Keratinocyte (primary cell): ENCODE results near the gene IFNL1. TPM values are rescaled to one million over a fixed set of nuclear protein-coding genes. Genes with fewer than 3 reads are reported as not detected.
"Not testable (repeated sequence)": the region's sequence is repeated elsewhere in the genome, so short reads cannot be mapped to it uniquely, and the experiment has no call there.

Experiments
- DNase-seq: peaks from one replicate; pipeline ENCODE4 v3.0.0-alpha.2; 2011; ENCODE audit warnings: low read depth, missing footprints, low spot score
- FAIRE-seq: peaks from 2 replicates; lab custom pipeline; 2011; peaks lifted over from hg19 to GRCh38; lab: Jason Lieb, UNC
- H2AFZ ChIP-seq: 2 replicates; pipeline ENCODE4 v1.6.0; 2012; ENCODE audit warnings: low read length, control low read depth, inconsistent platforms; ENCODE audit not compliant: control insufficient read depth
- H3K27ac ChIP-seq: 2 replicates; pipeline ENCODE4 v1.5.1; 2011; ENCODE audit warnings: low read length; ENCODE audit not compliant: control insufficient read depth, insufficient read depth
- H3K27me3 ChIP-seq: 3 replicates; pipeline ENCODE4 v1.6.0; 2011; ENCODE audit warnings: low read length; ENCODE audit not compliant: control insufficient read depth, insufficient read depth; ENCODE audit errors: extremely low read depth
- H3K36me3 ChIP-seq, 2 experiments: 2 replicates in 1 of 2; 3 replicates in 1 of 2; pipeline ENCODE4 v1.5.1; 2011; ENCODE audit warnings: low read length in 2 of 2, mild to moderate bottlenecking in 1 of 2; ENCODE audit not compliant: control insufficient read depth in 2 of 2, insufficient read depth in 2 of 2; ENCODE audit errors: extremely low read depth in 1 of 2
- H3K4me1 ChIP-seq: 3 replicates; pipeline ENCODE4 v1.5.1; 2011; ENCODE audit warnings: low read length; ENCODE audit not compliant: control insufficient read depth, insufficient read depth; ENCODE audit errors: extremely low read depth
- H3K4me2 ChIP-seq: 3 replicates; pipeline ENCODE4 v1.6.0; 2011; ENCODE audit warnings: low read depth, low read length; ENCODE audit not compliant: control insufficient read depth, insufficient read depth; ENCODE audit errors: extremely low read depth
- H3K4me3 ChIP-seq, 3 experiments: fragments of 200-600 bp in 1 of 3; sonication (generic) in 1 of 3; 2 replicates in 2 of 3; 3 replicates in 1 of 3; pipeline ENCODE4 v1.5.1; 2011 to 2016; ENCODE audit warnings: low read length in 3 of 3, mild to moderate bottlenecking in 3 of 3, control low read depth in 2 of 3, inconsistent platforms in 1 of 3, low read depth in 1 of 3, mixed read lengths in 1 of 3, mixed run types in 1 of 3, moderate library complexity in 1 of 3; ENCODE audit not compliant: control insufficient read depth in 2 of 3, insufficient read depth in 2 of 3; ENCODE audit errors: extremely low read depth in 1 of 3
- H3K79me2 ChIP-seq: 2 replicates; pipeline ENCODE4 v1.6.0; 2012; ENCODE audit warnings: low read length; ENCODE audit not compliant: control insufficient read depth, insufficient read depth
- H3K9ac ChIP-seq: 3 replicates; pipeline ENCODE4 v1.6.0; 2011; ENCODE audit warnings: low read length; ENCODE audit not compliant: control insufficient read depth, insufficient read depth; ENCODE audit errors: extremely low read depth
- H3K9me1 ChIP-seq: 3 replicates; pipeline ENCODE4 v1.6.0; 2011; ENCODE audit warnings: low read length; ENCODE audit not compliant: control insufficient read depth, insufficient read depth; ENCODE audit errors: extremely low read depth
- H3K9me3 ChIP-seq: 2 replicates; pipeline ENCODE4 v1.5.1; 2012; ENCODE audit warnings: low read depth, low read length; ENCODE audit not compliant: control insufficient read depth
- H4K20me1 ChIP-seq: 3 replicates; pipeline ENCODE4 v1.6.0; 2011; ENCODE audit warnings: low read length; ENCODE audit not compliant: control insufficient read depth, insufficient read depth; ENCODE audit errors: extremely low read depth
- EZH2 ChIP-seq: IDR thresholded peaks from one replicate; pipeline ENCODE4 v1.6.1; 2012; ENCODE audit warnings: inconsistent platforms, mild to moderate bottlenecking, low read length, moderate library complexity
- dilution Hi-C: fragments of 300-500 bp; cut with MboI; formaldehyde crosslinking; loops from one replicate; pipeline ENCODE4 v1.7.0; 2020; ENCODE audit warnings: low sequenced_read_pairs; ENCODE audit not compliant: extremely low pct_ligation_motif_present
- polyA plus RNA-seq, 5 experiments: library from polyadenylated mRNA; depleted of rRNA in 3 of 5; stranded (reverse) in 3 of 5; stranded (forward) in 1 of 5; unstranded in 1 of 5; fragments of >200 nt; gene quantifications; 1 replicate in 1 of 5; 2 replicates in 3 of 5; 3 replicates in 1 of 5; pipeline versions ENCODE4 v1.2.1 to v1.2.3, GENCODE V29; 2011 to 2012; ENCODE audit warnings: missing spikeins in 2 of 5, low read depth in 1 of 5, low replicate concordance in 1 of 5
- TF ChIP-seq, protein P1 (sequence below), 3 experiments: IDR thresholded peaks in 1 of 3; conservative IDR thresholded peaks in 1 of 3; optimal IDR thresholded peaks in 1 of 3; 2 replicates in 2 of 3; 3 replicates in 1 of 3; pipeline versions ENCODE3 to v1.5.1; 2011; ENCODE audit warnings: low read length in 3 of 3, mild to moderate bottlenecking in 3 of 3, moderate library complexity in 2 of 3, control low read depth in 1 of 3, inconsistent platforms in 1 of 3; ENCODE audit not compliant: insufficient read depth in 2 of 3; ENCODE audit errors: extremely low read depth in 1 of 3

IFNL1 gene
- polyA plus RNA-seq, 1 donor (not counting 4 experiments of a cell fraction or from before 2014, with no cell fraction given): not detected

DNA sequence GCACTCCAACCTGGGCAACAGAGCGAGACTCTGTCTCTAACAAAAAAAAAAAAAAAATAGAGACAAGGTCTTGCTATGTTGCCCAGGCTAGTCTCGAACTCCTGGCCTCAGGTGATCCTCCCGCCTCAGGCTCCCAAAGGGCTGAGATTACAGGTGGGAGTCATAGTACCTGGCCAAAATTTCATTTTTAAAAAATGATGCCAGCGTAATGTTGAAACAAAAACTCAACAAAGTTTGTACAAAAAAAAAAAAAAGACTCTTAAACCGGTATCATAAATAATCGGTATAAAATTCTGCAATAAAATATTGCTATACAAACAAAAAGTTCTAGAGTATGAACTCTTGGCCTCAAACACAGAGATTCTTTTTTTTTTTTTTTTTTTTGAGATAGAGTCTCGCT lies 36.1 kb downstream of the IFNL1 start:
- Histone ChIP-seq H3K27ac (no peak overlapping the region), H3K36me3 (no peaks in the 10 kb centered on the region), H3K4me3 (no peak overlapping the region), H3K79me2 (no peaks in the 10 kb centered on the region), H3K9me3 (no peaks in the 10 kb centered on the region), H3K4me2 (no peak overlapping the region), H4K20me1 (no peaks in the 10 kb centered on the region), H3K27me3 (no peaks in the 10 kb centered on the region), H3K4me1 (no peaks in the 10 kb centered on the region), H2AFZ (no peak overlapping the region), H3K9me1 (no peaks in the 10 kb centered on the region), H3K9ac (no peak overlapping the region)
- dilution Hi-C loops: no loop called here
- no peak for TF ChIP-seq EZH2
- TF ChIP-seq, protein P1, sequence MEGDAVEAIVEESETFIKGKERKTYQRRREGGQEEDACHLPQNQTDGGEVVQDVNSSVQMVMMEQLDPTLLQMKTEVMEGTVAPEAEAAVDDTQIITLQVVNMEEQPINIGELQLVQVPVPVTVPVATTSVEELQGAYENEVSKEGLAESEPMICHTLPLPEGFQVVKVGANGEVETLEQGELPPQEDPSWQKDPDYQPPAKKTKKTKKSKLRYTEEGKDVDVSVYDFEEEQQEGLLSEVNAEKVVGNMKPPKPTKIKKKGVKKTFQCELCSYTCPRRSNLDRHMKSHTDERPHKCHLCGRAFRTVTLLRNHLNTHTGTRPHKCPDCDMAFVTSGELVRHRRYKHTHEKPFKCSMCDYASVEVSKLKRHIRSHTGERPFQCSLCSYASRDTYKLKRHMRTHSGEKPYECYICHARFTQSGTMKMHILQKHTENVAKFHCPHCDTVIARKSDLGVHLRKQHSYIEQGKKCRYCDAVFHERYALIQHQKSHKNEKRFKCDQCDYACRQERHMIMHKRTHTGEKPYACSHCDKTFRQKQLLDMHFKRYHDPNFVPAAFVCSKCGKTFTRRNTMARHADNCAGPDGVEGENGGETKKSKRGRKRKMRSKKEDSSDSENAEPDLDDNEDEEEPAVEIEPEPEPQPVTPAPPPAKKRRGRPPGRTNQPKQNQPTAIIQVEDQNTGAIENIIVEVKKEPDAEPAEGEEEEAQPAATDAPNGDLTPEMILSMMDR (optimal IDR thresholded peaks at IDR 0.05 in 1 of 3, IDR thresholded peaks at IDR 0.05 in 1 of 3, conservative IDR thresholded peaks at IDR 0.05 in 1 of 3; ENCODE audit: extremely low read depth in 1 of 3, insufficient read depth in 2 of 3, low read length in 3 of 3): no peak
- FAIRE-seq (no peak), DNase-seq (no peak)

DNA sequence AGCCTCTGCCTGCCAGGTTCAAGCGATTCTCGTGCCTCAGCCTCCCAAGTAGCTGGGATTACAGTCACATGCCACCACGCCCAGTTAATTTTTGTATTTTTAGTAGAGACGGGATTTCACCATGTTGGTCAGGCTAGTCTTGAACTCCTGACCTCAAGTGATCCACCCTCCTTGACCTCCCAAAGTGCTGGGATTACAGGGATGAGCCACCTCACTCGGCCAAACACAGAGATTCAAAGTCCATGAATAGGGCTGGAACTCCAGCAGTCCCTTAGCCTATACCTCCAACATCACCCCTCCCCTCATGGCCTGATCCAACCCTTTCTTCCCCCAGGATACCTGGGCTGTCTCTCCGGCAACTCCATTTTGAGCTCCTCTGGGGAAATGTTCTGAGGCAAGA lies 36.5 kb downstream of the IFNL1 start:
- H3K79me2 ChIP-seq, H2AFZ ChIP-seq, dilution Hi-C loops, H3K4me3 ChIP-seq, H3K9me3 ChIP-seq, FAIRE-seq, H4K20me1 ChIP-seq, H3K27me3 ChIP-seq, H3K4me1 ChIP-seq, H3K9ac ChIP-seq, H3K9me1 ChIP-seq, DNase-seq, H3K36me3 ChIP-seq, H3K27ac ChIP-seq, H3K4me2 ChIP-seq: not testable (repeated sequence)

GRCh38 chr19:39333507-39333906 lies 37.3 kb downstream of the IFNL1 start:
- TF ChIP-seq, protein P1 (optimal IDR thresholded peaks at IDR 0.05 in 1 of 3, IDR thresholded peaks at IDR 0.05 in 1 of 3, conservative IDR thresholded peaks at IDR 0.05 in 1 of 3; ENCODE audit: extremely low read depth in 1 of 3, insufficient read depth in 2 of 3, low read length in 3 of 3): no peak
- TF ChIP-seq EZH2: no peak

More at GRCh38 chr19:39333507-39333906, 37.3 kb downstream of the IFNL1 start:
- FAIRE-seq: no peak
- no peak for DNase-seq
- H3K4me2 ChIP-seq: no peak overlapping the region
- H3K4me1 ChIP-seq: no peaks in the 10 kb centered on the region
- H3K36me3 ChIP-seq: no peaks in the 10 kb centered on the region
- dilution Hi-C loops: no loop called here
- no peaks in the 10 kb centered on the region for H3K27me3 ChIP-seq
- no peak overlapping the region for H3K27ac ChIP-seq
- no peaks in the 10 kb centered on the region for H3K9me1 ChIP-seq
- no peaks in the 10 kb centered on the region for H4K20me1 ChIP-seq
- H3K9me3 ChIP-seq: no peaks in the 10 kb centered on the region
- no peak overlapping the region for H3K9ac ChIP-seq
- no peak overlapping the region for H3K4me3 ChIP-seq
- H3K79me2 ChIP-seq: no peaks in the 10 kb centered on the region
- H2AFZ ChIP-seq: no peak overlapping the region
